ENCODE results near the gene ARL4A. TPM values are rescaled to one million over a fixed set of nuclear protein-coding genes. Genes with fewer than 3 reads are reported as not detected.

The ARL4A gene
- total RNA-seq, 4 donors from 2014 or later = 27.4 to 44.1 (median 34.2) TPM

DNA sequence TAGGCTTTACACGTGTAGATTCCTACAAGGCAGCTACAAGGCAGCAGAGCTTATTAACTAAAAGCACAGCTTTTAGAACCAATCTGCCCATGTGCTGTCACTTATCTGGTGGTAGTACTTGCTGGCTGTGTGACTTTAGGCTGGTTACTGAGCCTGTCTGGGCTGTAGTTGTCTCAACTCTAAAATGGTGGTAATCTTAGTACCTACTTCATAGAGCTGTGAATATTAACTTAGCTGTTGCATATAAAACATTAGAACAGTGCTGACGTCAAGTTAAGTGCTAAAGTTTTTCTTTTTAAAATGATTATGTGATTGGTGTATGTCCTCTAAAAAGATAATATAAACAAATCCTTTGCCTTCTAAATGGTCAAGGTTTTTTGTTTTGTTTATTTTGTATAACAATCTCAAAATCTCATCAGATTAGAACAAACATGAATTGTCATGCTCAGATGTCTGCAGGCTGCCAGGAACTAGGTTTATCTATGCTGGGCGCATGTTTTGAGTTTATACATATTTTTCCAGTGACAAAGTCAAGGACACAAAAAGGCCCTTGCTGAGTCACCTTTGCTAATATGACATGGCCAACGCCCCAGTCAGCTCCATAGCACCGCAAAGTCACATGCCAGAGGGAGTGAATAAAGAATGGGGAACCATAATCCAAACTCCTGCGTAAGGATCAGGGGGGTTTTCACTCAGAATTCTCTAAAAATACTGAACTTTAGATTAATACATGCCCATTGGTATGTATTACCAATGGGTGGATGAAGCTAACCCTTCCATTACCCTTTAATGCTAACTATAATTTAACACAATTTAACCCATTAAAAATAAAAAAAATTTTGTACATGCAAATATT is 39.8 kb upstream of the ARL4A start:
- TF ChIP-seq EP300 (IDR thresholded peaks at IDR 0.05) = no peak
- no peak for TF ChIP-seq CTCF (IDR thresholded peaks at IDR 0.05)
- no peak for TF ChIP-seq POLR2A (IDR thresholded peaks at IDR 0.05)
- no peak for DNase-seq (ENCODE audit: low spot score in 2 of 2)
- H3K27me3 ChIP-seq = no peaks in the 10 kb centered on the region
- H3K36me3 ChIP-seq = no peaks in the 10 kb centered on the region
- H3K9me3 ChIP-seq = no peaks in the 10 kb centered on the region
- no peak overlapping the region for H3K4me3 ChIP-seq
- H3K4me1 ChIP-seq = no peaks in the 10 kb centered on the region
- no peak overlapping the region for H3K27ac ChIP-seq
- WGBS, 2 donors = 70 to 78% methylated on average over 6 of the region's 6 CpGs

DNA sequence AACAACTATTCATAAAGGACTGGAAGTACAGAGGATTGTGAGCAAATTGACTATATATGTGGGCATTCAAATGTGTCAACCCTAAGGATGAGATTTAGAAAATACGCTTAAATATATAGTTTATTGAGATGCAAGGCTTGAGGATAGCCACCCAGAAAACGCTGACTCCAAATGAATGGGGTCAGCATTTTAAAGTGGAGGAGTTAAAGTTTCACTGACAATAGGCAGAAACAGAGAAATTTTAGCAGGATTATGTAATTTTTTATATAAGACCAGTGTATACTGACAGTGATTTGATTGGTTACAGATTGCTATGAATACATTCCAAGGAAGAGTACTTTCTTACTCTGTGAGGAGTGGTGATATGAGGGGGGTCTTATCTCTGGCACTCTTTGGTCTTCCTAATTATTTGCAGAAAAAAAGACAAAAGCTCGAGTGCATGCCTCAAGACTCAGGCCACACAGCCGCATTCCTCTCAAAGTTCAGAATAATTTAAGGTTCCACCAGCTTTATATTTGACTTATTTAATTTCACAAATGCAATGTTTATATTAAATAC is 38.6 kb upstream of the ARL4A start:
- WGBS, 2 donors = 61 to 69% methylated on average over 4 of the region's 4 CpGs

DNA sequence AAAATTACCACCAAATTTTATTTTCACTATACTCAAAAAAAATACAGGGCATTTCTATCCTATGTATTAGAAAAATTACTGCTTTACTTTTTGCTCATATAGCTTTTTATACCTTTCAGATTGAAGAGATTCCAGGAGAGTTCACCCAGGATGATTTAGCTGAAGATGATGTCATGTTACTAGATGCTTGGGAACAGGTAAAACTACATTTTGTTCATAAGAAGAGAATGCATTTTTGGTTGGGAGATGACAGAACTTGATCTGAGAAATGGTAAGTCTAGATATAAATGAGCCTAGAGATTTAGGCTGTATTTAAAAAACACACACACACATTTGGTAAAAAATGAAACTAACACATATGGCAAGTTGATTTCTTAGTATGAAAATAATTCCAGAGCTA is 38.1 kb upstream of the ARL4A start:
- no peaks in the 10 kb centered on the region for H3K9me3 ChIP-seq
- no peak overlapping the region for H3K4me3 ChIP-seq
- TF ChIP-seq CTCF (IDR thresholded peaks at IDR 0.05) = no peak
- TF ChIP-seq POLR2A (IDR thresholded peaks at IDR 0.05) = no peak
- TF ChIP-seq EP300 (IDR thresholded peaks at IDR 0.05) = no peak
- no peak overlapping the region for H3K27ac ChIP-seq
- H3K27me3 ChIP-seq = no peaks in the 10 kb centered on the region
- no peak for DNase-seq (ENCODE audit: low spot score in 2 of 2)
- no peaks in the 10 kb centered on the region for H3K36me3 ChIP-seq
- H3K4me1 ChIP-seq = no peaks in the 10 kb centered on the region

More for the DNA sequence above, 38.6 kb upstream of the ARL4A start:
- no peaks in the 10 kb centered on the region for H3K4me1 ChIP-seq
- DNase-seq (ENCODE audit: low spot score in 2 of 2) = no peak
- H3K9me3 ChIP-seq = no peaks in the 10 kb centered on the region
- no peaks in the 10 kb centered on the region for H3K27me3 ChIP-seq
- no peaks in the 10 kb centered on the region for H3K36me3 ChIP-seq
- H3K27ac ChIP-seq = no peak overlapping the region
- H3K4me3 ChIP-seq = no peak overlapping the region
- TF ChIP-seq CTCF (IDR thresholded peaks at IDR 0.05) = no peak
- no peak for TF ChIP-seq POLR2A (IDR thresholded peaks at IDR 0.05)
- TF ChIP-seq EP300 (IDR thresholded peaks at IDR 0.05) = no peak

DNA sequence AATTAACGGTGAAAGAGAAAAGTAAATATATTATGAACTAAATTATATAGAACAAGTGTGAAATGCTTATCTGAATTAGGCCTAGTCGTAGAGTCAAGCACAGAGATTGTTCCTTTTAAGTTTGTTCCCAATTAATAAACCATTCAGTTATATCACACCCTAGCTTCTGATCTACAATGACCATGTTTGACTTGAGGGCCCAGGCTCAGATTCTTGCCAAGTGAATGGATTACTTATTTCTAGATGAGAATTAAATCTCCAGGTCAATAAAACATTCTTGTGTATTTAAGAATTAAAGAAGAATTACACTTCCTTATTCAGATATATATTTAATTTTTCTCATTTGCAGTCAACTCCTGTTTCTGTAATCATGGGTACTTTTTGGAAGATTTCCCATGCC is 37.4 kb upstream of the ARL4A start:
- TF ChIP-seq CTCF (IDR thresholded peaks at IDR 0.05) = no peak
- TF ChIP-seq EP300 (IDR thresholded peaks at IDR 0.05) = no peak
- no peak for TF ChIP-seq POLR2A (IDR thresholded peaks at IDR 0.05)
- H3K9me3 ChIP-seq = no peaks in the 10 kb centered on the region
- H3K36me3 ChIP-seq = no peaks in the 10 kb centered on the region
- H3K4me1 ChIP-seq = no peaks in the 10 kb centered on the region
- H3K27me3 ChIP-seq = no peaks in the 10 kb centered on the region
- WGBS, 2 donors = 92 to 95% methylated on average over 2 of the region's 2 CpGs
- no peak for DNase-seq (ENCODE audit: low spot score in 2 of 2)
- no peak overlapping the region for H3K27ac ChIP-seq
- no peak overlapping the region for H3K4me3 ChIP-seq

DNA sequence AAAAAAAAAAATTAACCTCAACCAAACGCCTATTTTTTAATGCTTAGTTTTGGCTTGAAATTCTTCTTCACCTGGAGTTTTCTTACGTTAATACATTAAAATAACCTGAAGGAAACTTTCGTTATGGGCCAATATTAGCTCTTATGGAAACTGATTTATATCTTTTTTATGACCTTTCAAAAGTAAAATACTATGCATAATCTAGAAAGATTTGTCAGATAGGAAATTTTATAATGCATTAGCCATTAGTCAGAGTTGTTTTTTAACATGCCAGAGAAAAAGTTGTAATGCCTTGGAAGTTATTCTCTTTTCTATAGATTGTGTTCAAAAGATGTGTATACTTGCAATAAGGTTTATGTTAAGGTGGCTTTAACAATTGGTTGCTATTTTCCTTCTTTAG is 34.3 kb upstream of the ARL4A start:
- no peaks in the 10 kb centered on the region for H3K4me1 ChIP-seq
- WGBS, 2 donors = 84 to 88% methylated on average over 3 of the region's 3 CpGs
- no peak overlapping the region for H3K4me3 ChIP-seq
- no peaks in the 10 kb centered on the region for H3K36me3 ChIP-seq
- no peaks in the 10 kb centered on the region for H3K9me3 ChIP-seq
- DNase-seq (ENCODE audit: low spot score in 2 of 2) = no peak
- H3K27ac ChIP-seq = no peak overlapping the region
- TF ChIP-seq POLR2A (IDR thresholded peaks at IDR 0.05) = no peak
- no peak for TF ChIP-seq CTCF (IDR thresholded peaks at IDR 0.05)
- no peak for TF ChIP-seq EP300 (IDR thresholded peaks at IDR 0.05)
- H3K27me3 ChIP-seq = no peaks in the 10 kb centered on the region
